ENCODE data around the gene IGSF10.

Gene IGSF10

GRCh38 chr3:151462991-151463390 lies 2.1 kb upstream of the IGSF10 start:
- no peak for DNase-seq

GRCh38 chr3:151462278-151462780 lies 1.5 kb upstream of the IGSF10 start:
- no peak for DNase-seq

GRCh38 chr3:151460228-151460627 lies 633 bp downstream of the IGSF10 start:
- no peak for DNase-seq

- DNase-seq = no peak
Observed at GRCh38 chr3:151459358-151459757, 1.5 kb downstream of the IGSF10 start.

- no peak for DNase-seq
Observed at GRCh38 chr3:151456065-151456464, 4.8 kb downstream of the IGSF10 start.

GRCh38 chr3:151452841-151453240 lies 8.0 kb downstream of the IGSF10 start:
- no peak for DNase-seq

GRCh38 chr3:151452368-151452767 lies 8.5 kb downstream of the IGSF10 start:
- no peak for DNase-seq

- no peak for DNase-seq
Observed at GRCh38 chr3:151446002-151446340, 14.9 kb downstream of the IGSF10 start.

GRCh38 chr3:151445273-151446001 lies 15.4 kb downstream of the IGSF10 start:
- DNase-seq = peak; percentile 98

GRCh38 chr3:151443583-151443982 lies 17.3 kb downstream of the IGSF10 start:
- DNase-seq = no peak

GRCh38 chr3:151440940-151441339 lies 19.9 kb downstream of the IGSF10 start:
- no peak for DNase-seq

GRCh38 chr3:151439652-151440125 lies 21.2 kb downstream of the IGSF10 start:
- peak; percentile 57 for DNase-seq

- DNase-seq = no peak
Observed at GRCh38 chr3:151437906-151438305, 23.0 kb downstream of the IGSF10 start.

- no peak for DNase-seq
Observed at GRCh38 chr3:151436675-151437446, 24.0 kb downstream of the IGSF10 start.

- DNase-seq = no peak
Observed at GRCh38 chr3:151434151-151434890, 26.5 kb downstream of the IGSF10 start.

- no peak for DNase-seq
Observed at GRCh38 chr3:151432616-151433372, 28.1 kb downstream of the IGSF10 start.

- DNase-seq = peak; percentile 16
Observed at GRCh38 chr3:151431940-151432339, 28.9 kb downstream of the IGSF10 start.

GRCh38 chr3:151430821-151431484 lies 29.9 kb downstream of the IGSF10 start:
- DNase-seq = no peak

GRCh38 chr3:151428386-151428785 lies 32.5 kb downstream of the IGSF10 start:
- DNase-seq = no peak

GRCh38 chr3:151426341-151426657 lies 34.6 kb downstream of the IGSF10 start:
- DNase-seq = peak; percentile 46

GRCh38 chr3:151425627-151426340 lies 35.1 kb downstream of the IGSF10 start:
- no peak for DNase-seq

GRCh38 chr3:151423091-151423490 lies 37.8 kb downstream of the IGSF10 start:
- DNase-seq = no peak

Measured in MV-4-11 (cell line).